Chondrocyte (in vitro differentiated cells): ENCODE data around the gene XPR1. TPM values are rescaled to one million over a fixed set of nuclear protein-coding genes. Genes with fewer than 3 reads are reported as not detected.

Experiments
- DNase-seq: peaks from one replicate; pipeline ENCODE4 v3.0.0; 2021; ENCODE audit warnings: mixed read lengths, low spot score
- H3K27ac Mint-ChIP-seq: one replicate; pipeline ENCODE4 v1.8.0; 2021; ENCODE audit warnings: mild to moderate bottlenecking, moderate library complexity, mixed read lengths; ENCODE audit not compliant: unreplicated experiment
- H3K27me3 Mint-ChIP-seq: 2 replicates; pipeline ENCODE4 v1.8.0; 2021; ENCODE audit warnings: low read depth, mixed read lengths
- H3K36me3 Mint-ChIP-seq: 2 replicates; pipeline ENCODE4 v1.8.0; 2021; ENCODE audit warnings: low read depth, mixed read lengths
- H3K4me1 Mint-ChIP-seq: 2 replicates; pipeline ENCODE4 v1.8.0; 2021; ENCODE audit warnings: low read depth, mild to moderate bottlenecking, mixed read lengths
- H3K4me3 Mint-ChIP-seq: one replicate; pipeline ENCODE4 v1.8.0; 2021; ENCODE audit warnings: mild to moderate bottlenecking, moderate library complexity, mixed read lengths; ENCODE audit not compliant: unreplicated experiment
- H3K9me3 Mint-ChIP-seq: 2 replicates; pipeline ENCODE4 v1.8.0; 2021; ENCODE audit warnings: low read depth, mixed read lengths
- CTCF ChIP-seq: fragments of 200-600 bp; sonication (generic); IDR thresholded peaks from 2 replicates; pipeline ENCODE4 v1.5.0; 2021; ENCODE audit warnings: antibody characterized with exemption, mild to moderate bottlenecking, moderate library complexity
- total RNA-seq: library from RNA; stranded (reverse); gene quantifications from 3 replicates; pipeline ENCODE4 v1.2.1, GENCODE V29; 2021

The XPR1 gene
- total RNA-seq, 1 donor from 2014 or later: 24.9 TPM

GRCh38 chr1:180892675-180893074 is 260.9 kb downstream of the XPR1 start:
- no peak for DNase-seq
- TF ChIP-seq CTCF: no peak
- Mint-ChIP-seq H3K4me3 (no peak overlapping the region), H3K36me3 (peaks cover 3% of the 10 kb centered on the region), H3K27me3 (no peaks in the 10 kb centered on the region), H3K9me3 (no peaks in the 10 kb centered on the region), H3K4me1 (no peaks in the 10 kb centered on the region), H3K27ac (no peak overlapping the region)

GRCh38 chr1:180893614-180894013 is 261.8 kb downstream of the XPR1 start:
- Mint-ChIP-seq H3K4me3 (no peak overlapping the region), H3K9me3 (no peaks in the 10 kb centered on the region), H3K36me3 (peaks cover 1% of the 10 kb centered on the region), H3K27me3 (no peaks in the 10 kb centered on the region), H3K4me1 (peaks cover 3% of the 10 kb centered on the region), H3K27ac (no peak overlapping the region)
- DNase-seq: no peak
- no peak for TF ChIP-seq CTCF

- Mint-ChIP-seq H3K4me1 (peaks cover 4% of the 10 kb centered on the region), H3K4me3 (no peak overlapping the region), H3K27me3 (no peaks in the 10 kb centered on the region), H3K27ac (no peak overlapping the region), H3K9me3 (no peaks in the 10 kb centered on the region), H3K36me3 (peaks cover 1% of the 10 kb centered on the region)
- no peak for DNase-seq
- TF ChIP-seq CTCF: no peak
Observed at GRCh38 chr1:180896161-180896560, 264.3 kb downstream of the XPR1 start.

GRCh38 chr1:180898441-180899219 is 266.8 kb downstream of the XPR1 start:
- Mint-ChIP-seq H3K27ac (no peak overlapping the region), H3K36me3 (no peaks in the 10 kb centered on the region), H3K4me3 (no peak overlapping the region), H3K27me3 (no peaks in the 10 kb centered on the region), H3K9me3 (no peaks in the 10 kb centered on the region), H3K4me1 (peaks cover 4% of the 10 kb centered on the region)
- no peak for TF ChIP-seq CTCF
- DNase-seq: no peak

- Mint-ChIP-seq H3K36me3 (no peaks in the 10 kb centered on the region), H3K27ac (no peak overlapping the region), H3K9me3 (no peaks in the 10 kb centered on the region), H3K27me3 (no peaks in the 10 kb centered on the region), H3K4me3 (no peak overlapping the region), H3K4me1 (peaks cover 4% of the 10 kb centered on the region)
- DNase-seq: no peak
- TF ChIP-seq CTCF: no peak
Observed at GRCh38 chr1:180899262-180899661, 267.4 kb downstream of the XPR1 start.
